ENCODE measurements around the gene GGTA1.

- TF ChIP-seq CTCF (IDR thresholded peaks at IDR 0.05 in 8 of 11, conservative IDR thresholded peaks at IDR 0.05 in 3 of 11) (no peak), POLR2A (IDR thresholded peaks at IDR 0.05) (no peak)
Measured at GRCh38 chr9:121453232-121453892, 46.3 kb downstream of the GGTA1 start.
